Measurements from ENCODE around the gene ZSCAN31.

GRCh38 chr6:28345201-28345600 lies 9.3 kb upstream of the ZSCAN31 start:
- TF ChIP-seq POLR2A (IDR thresholded peaks at IDR 0.05) (no peak), CTCF (IDR thresholded peaks at IDR 0.05) (no peak), POLR2AphosphoS5 (IDR thresholded peaks at IDR 0.05; ENCODE audit: insufficient read depth in 1 of 2, low read depth in 1 of 2) (no peak)

Measured in vagina (tissue), 2 donors.